H9 (cell line): ENCODE measurements around the gene SNRPD1. TPM values are rescaled to one million over a fixed set of nuclear protein-coding genes. Genes with fewer than 3 reads are reported as not detected.
"Not testable (repeated sequence)": the region's sequence is repeated elsewhere in the genome, so short reads cannot be mapped to it uniquely, and the experiment has no call there.

Experiments
- DNase-seq: peaks from one replicate; pipeline ENCODE4 v3.0.0-alpha.2; 2017
- H2AFZ ChIP-seq: one replicate; pipeline ENCODE4 v1.6.1; 2013; ENCODE audit warnings: mild to moderate bottlenecking, low read length, control low read depth, moderate library complexity
- H2AK5ac ChIP-seq: 2 replicates; pipeline ENCODE4 v1.6.1; 2013; ENCODE audit warnings: low read length, control low read depth, mixed read lengths; ENCODE audit not compliant: insufficient read length
- H2BK120ac ChIP-seq: one replicate; pipeline ENCODE4 v1.6.1; 2013; ENCODE audit warnings: low read depth, mild to moderate bottlenecking, low read length, control low read depth, inconsistent platforms; ENCODE audit not compliant: poor library complexity, severe bottlenecking
- H2BK12ac ChIP-seq: 2 replicates; pipeline ENCODE4 v1.6.1; 2013; ENCODE audit warnings: low read length, control low read depth, mixed read lengths, low read depth; ENCODE audit not compliant: insufficient read length
- H2BK15ac ChIP-seq: 2 replicates; pipeline ENCODE4 v1.6.1; 2013; ENCODE audit warnings: low read depth, low read length, control low read depth
- H2BK20ac ChIP-seq: one replicate; pipeline ENCODE4 v1.6.1; 2013; ENCODE audit warnings: low read depth, mild to moderate bottlenecking, low read length, control low read depth, inconsistent platforms; ENCODE audit not compliant: poor library complexity, severe bottlenecking
- H2BK5ac ChIP-seq: 2 replicates; pipeline ENCODE4 v1.6.1; 2013; ENCODE audit warnings: low read length, control low read depth, mixed read lengths; ENCODE audit not compliant: insufficient read length
- H3K14ac ChIP-seq: 2 replicates; pipeline ENCODE4 v1.6.1; 2013; ENCODE audit warnings: low read length, control low read depth; ENCODE audit not compliant: insufficient read depth
- H3K18ac ChIP-seq: 2 replicates; pipeline ENCODE4 v1.6.1; 2013; ENCODE audit warnings: low read depth, mild to moderate bottlenecking, mixed read lengths, low read length, control low read depth; ENCODE audit not compliant: insufficient read length
- H3K23ac ChIP-seq: 2 replicates; pipeline ENCODE4 v1.6.1; 2013; ENCODE audit warnings: low read length, control low read depth, mixed read lengths, low read depth; ENCODE audit not compliant: insufficient read length
- H3K23me2 ChIP-seq: 2 replicates; pipeline ENCODE4 v1.6.1; 2013; ENCODE audit warnings: low read depth, mild to moderate bottlenecking, mixed read lengths, low read length, control low read depth; ENCODE audit not compliant: insufficient read length, poor library complexity, severe bottlenecking
- H3K27ac ChIP-seq: 2 replicates; pipeline ENCODE4 v1.5.1; 2013; ENCODE audit warnings: low read length, control low read depth, mixed read lengths, low read depth; ENCODE audit not compliant: insufficient read length
- H3K27me3 ChIP-seq: 2 replicates; pipeline ENCODE4 v1.6.1; 2013; ENCODE audit warnings: low read length, control low read depth, inconsistent platforms; ENCODE audit not compliant: insufficient read depth
- H3K4ac ChIP-seq: 2 replicates; pipeline ENCODE4 v1.6.1; 2013; ENCODE audit warnings: low read depth, mild to moderate bottlenecking, control low read depth, inconsistent platforms, low read length, moderate library complexity
- H3K4me1 ChIP-seq: 2 replicates; pipeline ENCODE4 v1.6.1; 2013; ENCODE audit warnings: low read length, control low read depth, inconsistent platforms; ENCODE audit not compliant: insufficient read depth
- H3K4me2 ChIP-seq: 2 replicates; pipeline ENCODE4 v1.6.1; 2013; ENCODE audit warnings: low read length, control low read depth, mixed read lengths; ENCODE audit not compliant: insufficient read length, insufficient read depth
- H3K56ac ChIP-seq: 2 replicates; pipeline ENCODE4 v1.6.1; 2013; ENCODE audit warnings: low read depth, mild to moderate bottlenecking, mixed read lengths, low read length, control low read depth; ENCODE audit not compliant: insufficient read length
- H3K79me1 ChIP-seq: 2 replicates; pipeline ENCODE4 v1.6.1; 2013; ENCODE audit warnings: low read depth, mild to moderate bottlenecking, moderate library complexity, low read length, control low read depth, inconsistent platforms; ENCODE audit not compliant: insufficient read depth, poor library complexity, severe bottlenecking
- H3K79me2 ChIP-seq: 2 replicates; pipeline ENCODE4 v1.6.1; 2013; ENCODE audit warnings: low read length, control low read depth, inconsistent platforms; ENCODE audit not compliant: insufficient read depth
- H3K9ac ChIP-seq: 2 replicates; pipeline ENCODE4 v1.6.1; 2013; ENCODE audit warnings: low read length, control low read depth, mixed read lengths; ENCODE audit not compliant: insufficient read length; ENCODE audit errors: extremely low read depth
- H3K9me3 ChIP-seq: one replicate; pipeline ENCODE4 v1.6.1; 2013; ENCODE audit warnings: low read depth, low read length, inconsistent platforms; ENCODE audit not compliant: control insufficient read depth
- H3T11ph ChIP-seq: one replicate; pipeline ENCODE4 v1.6.1; 2013; ENCODE audit warnings: mild to moderate bottlenecking, low read length, control low read depth, inconsistent platforms
- H4K20me1 ChIP-seq: one replicate; pipeline ENCODE4 v1.6.1; 2013; ENCODE audit not compliant: control insufficient read depth, insufficient read length, insufficient read depth
- H4K5ac ChIP-seq: 2 replicates; pipeline ENCODE4 v1.6.1; 2013; ENCODE audit warnings: low read depth, mild to moderate bottlenecking, mixed read lengths, low read length, control low read depth; ENCODE audit not compliant: insufficient read length
- H4K8ac ChIP-seq: replicated peaks from 2 replicates; pipeline ENCODE4 v1.6.1; 2013; ENCODE audit warnings: low read length, control low read depth, mixed read lengths, low read depth; ENCODE audit not compliant: insufficient read length
- H4K91ac ChIP-seq: 2 replicates; pipeline ENCODE4 v1.6.1; 2013; ENCODE audit warnings: low read depth, mild to moderate bottlenecking, moderate library complexity, mixed read lengths, low read length, control low read depth; ENCODE audit not compliant: insufficient read length
- H3K27ac Mint-ChIP-seq, 3 experiments: 2 replicates in 2 of 3; 3 replicates in 1 of 3; pipeline ENCODE4 v1.8.0; 2020 to 2021; ENCODE audit warnings: mixed read lengths in 3 of 3, mild to moderate bottlenecking in 1 of 3, moderate library complexity in 1 of 3
- H3K27me3 Mint-ChIP-seq: 2 replicates; pipeline ENCODE4 v1.8.0; 2021; ENCODE audit warnings: low read depth, mild to moderate bottlenecking, moderate library complexity, mixed read lengths
- H3K36me3 Mint-ChIP-seq, 3 experiments: 2 replicates in 2 of 3; 3 replicates in 1 of 3; pipeline ENCODE4 v1.8.0; 2020 to 2021; ENCODE audit warnings: low read depth in 3 of 3, mixed read lengths in 3 of 3; ENCODE audit not compliant: insufficient read depth in 1 of 3
- H3K4me1 Mint-ChIP-seq, 2 experiments: 2 replicates each; pipeline ENCODE4 v1.8.0; 2020; ENCODE audit warnings: mixed read lengths in 2 of 2
- H3K4me3 Mint-ChIP-seq, 2 experiments: 2 replicates in 1 of 2; 3 replicates in 1 of 2; pipeline ENCODE4 v1.8.0; 2020 to 2021; ENCODE audit warnings: mild to moderate bottlenecking in 2 of 2, mixed read lengths in 2 of 2, moderate library complexity in 1 of 2
- H3K9me3 Mint-ChIP-seq, 2 experiments: 2 replicates in 1 of 2; 3 replicates in 1 of 2; pipeline ENCODE4 v1.8.0; 2020; ENCODE audit warnings: mild to moderate bottlenecking in 2 of 2, mixed read lengths in 2 of 2, moderate library complexity in 1 of 2
- WGBS: extraction: QIAGEN DNeasy Blood & Tissue Kit; methylation state at CpG from one replicate; pipeline ENCODE4 v1.1.7; 2013; ENCODE audit warnings: missing lambda C conversion rate, low lambda C conversion rate, mixed read lengths; ENCODE audit not compliant: insufficient read length; ENCODE audit errors: extremely low coverage; 5-methylcytosine and 5-hydroxymethylcytosine counted together
- total RNA-seq: library from RNA; stranded (reverse); gene quantifications from 2 replicates; pipeline ENCODE4 v1.2.1, GENCODE V29; 2021

The SNRPD1 gene
- total RNA-seq, 1 experiment from 2014 or later = 178 TPM

DNA sequence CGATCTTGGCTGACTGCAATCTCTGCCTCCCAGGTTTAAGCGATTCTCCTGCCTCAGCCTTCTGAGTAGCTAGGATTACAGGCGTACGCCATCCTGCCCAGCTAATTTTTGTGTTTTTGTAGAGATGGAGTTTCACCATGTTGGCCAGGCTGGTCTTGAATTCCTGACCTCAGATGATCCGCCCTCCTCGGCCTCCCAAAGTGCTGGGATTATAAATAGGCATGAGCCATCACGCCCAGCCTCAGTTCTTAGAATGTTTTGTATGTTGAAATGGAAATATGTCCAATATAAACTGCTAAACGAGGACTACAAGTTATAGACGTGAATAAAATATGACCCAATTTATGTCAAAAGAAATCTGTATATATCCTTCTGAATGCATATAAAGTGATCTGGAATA, 9.5 kb downstream of the SNRPD1 start:
- not testable (repeated sequence) for H4K20me1 ChIP-seq, H3T11ph ChIP-seq, H3K4me3 Mint-ChIP-seq, H3K9ac ChIP-seq, H2BK20ac ChIP-seq, H3K56ac ChIP-seq, H2BK15ac ChIP-seq, H3K27ac ChIP-seq, H2BK120ac ChIP-seq, H3K4me2 ChIP-seq, H3K18ac ChIP-seq, H3K23ac ChIP-seq, H3K79me1 ChIP-seq, H3K27me3 Mint-ChIP-seq, H3K27me3 ChIP-seq, H2BK12ac ChIP-seq, H3K4me1 ChIP-seq, H3K23me2 ChIP-seq, H4K91ac ChIP-seq, DNase-seq, H3K9me3 Mint-ChIP-seq, H3K9me3 ChIP-seq, H2BK5ac ChIP-seq, H2AK5ac ChIP-seq, H4K8ac ChIP-seq, H4K5ac ChIP-seq, H2AFZ ChIP-seq, H3K4ac ChIP-seq, H3K14ac ChIP-seq, H3K4me1 Mint-ChIP-seq
- peaks cover 39 to 69% (median 63%) of the 10 kb centered on the region in 3 experiments; a peak in 6 of 7 replicates for H3K36me3 Mint-ChIP-seq
- H3K27ac Mint-ChIP-seq = peak overlapping the region in 1 of 3 experiments; percentile 70; a peak in 1 of 7 replicates
- H3K79me2 ChIP-seq = peaks cover 39% of the 10 kb centered on the region; the same call in 1 of the 2 replicates
- no CpG with 5 or more reads among the region's 9 CpGs for WGBS
